ENCODE data around the gene RABGAP1L.

DNA sequence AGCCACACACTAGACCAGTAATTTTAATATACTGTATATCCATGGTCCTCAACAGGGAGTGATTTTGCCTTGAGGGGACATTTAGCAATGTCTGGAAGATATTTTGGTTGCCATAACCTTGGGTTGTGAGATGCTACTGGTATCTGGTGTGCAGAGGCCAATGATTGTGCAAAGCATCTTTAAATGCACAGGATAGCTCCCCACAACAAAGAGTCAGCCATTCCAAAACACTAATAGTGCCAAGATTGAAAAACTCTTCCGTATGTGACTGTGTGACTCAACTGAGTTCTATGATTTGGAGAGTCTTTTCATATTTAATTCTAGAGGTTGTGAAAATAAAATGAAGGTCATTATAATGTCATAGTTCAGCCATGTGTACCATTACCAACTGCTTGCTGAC lies 699.0 kb downstream of the RABGAP1L start:
- TF ChIP-seq EZH2 (IDR thresholded peaks at IDR 0.05) = no peak
- TF ChIP-seq POLR2AphosphoS5 (IDR thresholded peaks at IDR 0.05; ENCODE audit: borderline replicate concordance, low read depth, low read length) = no peak
